Measurements from ENCODE around the gene INTS11. TPM values are rescaled to one million over a fixed set of nuclear protein-coding genes. Genes with fewer than 3 reads are reported as not detected.
A peak's percentile ranks its signal among the peaks of the same experiment; 100 is the strongest.

The INTS11 gene
- total and polyA plus RNA-seq, 9 of the 15 experiments (the other 6 are each of a cell fraction or from before 2014, with no cell fraction given), result 3.6 to 183 (median 110) TPM

DNA sequence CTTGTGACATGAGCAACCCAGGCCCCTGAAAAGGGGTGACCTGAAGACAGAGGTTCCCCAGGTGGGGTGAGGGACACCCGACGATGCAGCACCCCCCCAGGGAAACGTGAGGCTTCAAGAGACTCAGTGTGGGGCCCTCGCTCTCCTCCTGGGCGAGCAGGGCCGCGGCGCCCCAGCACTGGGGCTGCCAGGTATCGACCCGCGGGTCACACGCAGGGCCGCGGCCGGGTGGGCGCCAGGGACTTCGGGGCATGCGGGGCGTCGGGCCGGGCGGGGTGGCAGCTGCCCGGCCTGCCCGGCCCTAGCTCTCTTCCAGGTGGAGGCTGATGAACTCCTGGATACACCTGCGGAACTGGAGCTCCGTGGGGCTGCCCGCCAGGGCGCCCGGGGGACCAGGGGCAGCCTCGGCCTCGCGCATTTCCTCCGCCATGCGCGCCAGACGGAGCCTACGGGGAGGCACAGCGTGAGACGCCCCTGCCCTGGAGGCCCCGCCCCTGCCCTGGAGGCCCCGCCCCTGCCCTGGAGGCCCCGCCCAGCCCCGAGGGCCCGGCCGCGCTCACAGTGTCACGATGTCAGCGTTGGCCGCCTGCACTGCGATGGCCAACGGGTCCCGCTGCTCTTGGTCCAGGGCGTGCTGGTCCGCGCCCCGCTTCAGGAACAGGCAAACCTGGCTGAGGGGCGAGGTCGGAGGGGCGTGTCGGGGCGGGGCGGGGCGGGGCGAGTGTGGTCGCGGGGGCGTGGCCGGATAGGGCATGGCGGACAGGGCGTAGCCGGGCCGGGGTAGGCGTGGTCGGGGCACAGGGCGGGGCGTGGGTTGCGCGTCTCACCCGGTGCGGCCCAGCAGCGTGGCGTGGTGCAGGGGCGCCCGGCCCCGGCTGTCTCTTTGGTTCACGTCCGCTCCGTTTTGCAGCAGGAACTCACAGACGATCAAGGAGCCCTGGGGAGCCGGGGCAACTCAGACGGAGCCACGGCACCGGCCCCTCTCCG lies 30.9 kb downstream of the INTS11 start (continued):
- TF ChIP-seq, protein P1, sequence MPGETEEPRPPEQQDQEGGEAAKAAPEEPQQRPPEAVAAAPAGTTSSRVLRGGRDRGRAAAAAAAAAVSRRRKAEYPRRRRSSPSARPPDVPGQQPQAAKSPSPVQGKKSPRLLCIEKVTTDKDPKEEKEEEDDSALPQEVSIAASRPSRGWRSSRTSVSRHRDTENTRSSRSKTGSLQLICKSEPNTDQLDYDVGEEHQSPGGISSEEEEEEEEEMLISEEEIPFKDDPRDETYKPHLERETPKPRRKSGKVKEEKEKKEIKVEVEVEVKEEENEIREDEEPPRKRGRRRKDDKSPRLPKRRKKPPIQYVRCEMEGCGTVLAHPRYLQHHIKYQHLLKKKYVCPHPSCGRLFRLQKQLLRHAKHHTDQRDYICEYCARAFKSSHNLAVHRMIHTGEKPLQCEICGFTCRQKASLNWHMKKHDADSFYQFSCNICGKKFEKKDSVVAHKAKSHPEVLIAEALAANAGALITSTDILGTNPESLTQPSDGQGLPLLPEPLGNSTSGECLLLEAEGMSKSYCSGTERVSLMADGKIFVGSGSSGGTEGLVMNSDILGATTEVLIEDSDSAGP (CRISPR knock-in tag; IDR thresholded peaks at IDR 0.05), result no peak
- no peak for TF ChIP-seq PTTG1 (tag; IDR thresholded peaks at IDR 0.05; ENCODE audit: low read depth)
- TF ChIP-seq, protein P2, sequence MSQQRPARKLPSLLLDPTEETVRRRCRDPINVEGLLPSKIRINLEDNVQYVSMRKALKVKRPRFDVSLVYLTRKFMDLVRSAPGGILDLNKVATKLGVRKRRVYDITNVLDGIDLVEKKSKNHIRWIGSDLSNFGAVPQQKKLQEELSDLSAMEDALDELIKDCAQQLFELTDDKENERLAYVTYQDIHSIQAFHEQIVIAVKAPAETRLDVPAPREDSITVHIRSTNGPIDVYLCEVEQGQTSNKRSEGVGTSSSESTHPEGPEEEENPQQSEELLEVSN (IDR thresholded peaks at IDR 0.05; ENCODE audit: borderline replicate concordance in 1 of 2, extremely low read depth in 1 of 2, insufficient read depth in 1 of 2, insufficient read length in 1 of 2, low read depth in 1 of 2, low read length in 1 of 2, poor library complexity in 1 of 2, severe bottlenecking in 1 of 2), result peak; percentile 74 to 91
- TF ChIP-seq TAF9B (IDR thresholded peaks at IDR 0.05; ENCODE audit: partially characterized antibody), result no peak
- no peak for TF ChIP-seq HIVEP1 (CRISPR knock-in tag; IDR thresholded peaks at IDR 0.05)
- no peak for TF ChIP-seq ELF1 (tag; IDR thresholded peaks at IDR 0.05)
- TF ChIP-seq EZH2 (IDR thresholded peaks at IDR 0.05; ENCODE audit: borderline replicate concordance, low read depth, low read length), result no peak
- peak; percentile 39 to 51; a peak in 3 of 4 replicates for TF ChIP-seq NRF1 (conservative IDR thresholded peaks at IDR 0.05 in 1 of 2, IDR thresholded peaks at IDR 0.05 in 1 of 2)
- TF ChIP-seq, protein P3, sequence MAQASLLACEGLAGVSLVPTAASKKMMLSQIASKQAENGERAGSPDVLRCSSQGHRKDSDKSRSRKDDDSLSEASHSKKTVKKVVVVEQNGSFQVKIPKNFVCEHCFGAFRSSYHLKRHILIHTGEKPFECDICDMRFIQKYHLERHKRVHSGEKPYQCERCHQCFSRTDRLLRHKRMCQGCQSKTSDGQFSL (CRISPR knock-in tag; IDR thresholded peaks at IDR 0.05), result no peak
- TF ChIP-seq, protein P3 (tag; IDR thresholded peaks at IDR 0.05), result no peak
- TF ChIP-seq, protein P4, sequence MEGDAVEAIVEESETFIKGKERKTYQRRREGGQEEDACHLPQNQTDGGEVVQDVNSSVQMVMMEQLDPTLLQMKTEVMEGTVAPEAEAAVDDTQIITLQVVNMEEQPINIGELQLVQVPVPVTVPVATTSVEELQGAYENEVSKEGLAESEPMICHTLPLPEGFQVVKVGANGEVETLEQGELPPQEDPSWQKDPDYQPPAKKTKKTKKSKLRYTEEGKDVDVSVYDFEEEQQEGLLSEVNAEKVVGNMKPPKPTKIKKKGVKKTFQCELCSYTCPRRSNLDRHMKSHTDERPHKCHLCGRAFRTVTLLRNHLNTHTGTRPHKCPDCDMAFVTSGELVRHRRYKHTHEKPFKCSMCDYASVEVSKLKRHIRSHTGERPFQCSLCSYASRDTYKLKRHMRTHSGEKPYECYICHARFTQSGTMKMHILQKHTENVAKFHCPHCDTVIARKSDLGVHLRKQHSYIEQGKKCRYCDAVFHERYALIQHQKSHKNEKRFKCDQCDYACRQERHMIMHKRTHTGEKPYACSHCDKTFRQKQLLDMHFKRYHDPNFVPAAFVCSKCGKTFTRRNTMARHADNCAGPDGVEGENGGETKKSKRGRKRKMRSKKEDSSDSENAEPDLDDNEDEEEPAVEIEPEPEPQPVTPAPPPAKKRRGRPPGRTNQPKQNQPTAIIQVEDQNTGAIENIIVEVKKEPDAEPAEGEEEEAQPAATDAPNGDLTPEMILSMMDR (IDR thresholded peaks at IDR 0.05 in 2 of 3, conservative IDR thresholded peaks at IDR 0.05 in 1 of 3; ENCODE audit: insufficient read depth in 2 of 3, low read depth in 1 of 3, low read length in 3 of 3), result no peak
- TF ChIP-seq ZNF57 (CRISPR knock-in tag; IDR thresholded peaks at IDR 0.05), result no peak
- TF ChIP-seq SP1 (CRISPR knock-in tag; IDR thresholded peaks at IDR 0.05), result peak; percentile 95
- TF ChIP-seq ADNP (tag; IDR thresholded peaks at IDR 0.05), result no peak
- TF ChIP-seq ZC3H11A (IDR thresholded peaks at IDR 0.05; ENCODE audit: low read depth, low read length), result no peak
- no peak for TF ChIP-seq ZNF354B (CRISPR knock-in tag; IDR thresholded peaks at IDR 0.05)
- 0 out of 2 replicates have a peak, but pooled peaks have one; percentile 20 for TF ChIP-seq GTF2F1 (IDR thresholded peaks at IDR 0.05; ENCODE audit: low read depth, low read length)
- TF ChIP-seq MIER1 (IDR thresholded peaks at IDR 0.05; ENCODE audit: low read depth), result no peak
- no peak for TF ChIP-seq ARID1B (IDR thresholded peaks at IDR 0.05)

Measured in K562 (cell line).